Measurements from ENCODE around the gene AFG1L. TPM values are rescaled to one million over a fixed set of nuclear protein-coding genes. Genes with fewer than 3 reads are reported as not detected.

Gene AFG1L
- total and polyA plus RNA-seq, 7 donors = 2.4 to 10.4 (median 5.4) TPM

DNA sequence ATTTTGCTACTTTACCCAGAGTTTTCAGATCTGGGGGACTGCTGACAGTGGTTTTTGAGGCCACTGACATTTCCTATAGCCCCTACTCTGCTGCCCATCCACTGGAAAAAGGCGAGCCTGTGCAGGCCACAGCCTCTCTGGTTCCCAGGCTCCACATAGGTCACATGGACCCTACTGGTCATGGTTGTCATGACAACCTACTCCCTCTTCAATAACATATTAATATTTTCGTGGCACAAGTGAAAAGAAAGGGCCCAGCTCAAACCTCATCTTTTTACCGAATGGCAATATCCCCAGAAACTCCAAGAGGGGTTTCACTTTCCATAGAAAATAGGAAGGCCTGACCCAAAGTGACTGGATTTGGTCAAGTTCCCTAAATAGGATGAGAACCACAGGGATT lies 254.9 kb downstream of the AFG1L start:
- no peak overlapping the region for H3K4me3 ChIP-seq
- TF ChIP-seq, protein P1, sequence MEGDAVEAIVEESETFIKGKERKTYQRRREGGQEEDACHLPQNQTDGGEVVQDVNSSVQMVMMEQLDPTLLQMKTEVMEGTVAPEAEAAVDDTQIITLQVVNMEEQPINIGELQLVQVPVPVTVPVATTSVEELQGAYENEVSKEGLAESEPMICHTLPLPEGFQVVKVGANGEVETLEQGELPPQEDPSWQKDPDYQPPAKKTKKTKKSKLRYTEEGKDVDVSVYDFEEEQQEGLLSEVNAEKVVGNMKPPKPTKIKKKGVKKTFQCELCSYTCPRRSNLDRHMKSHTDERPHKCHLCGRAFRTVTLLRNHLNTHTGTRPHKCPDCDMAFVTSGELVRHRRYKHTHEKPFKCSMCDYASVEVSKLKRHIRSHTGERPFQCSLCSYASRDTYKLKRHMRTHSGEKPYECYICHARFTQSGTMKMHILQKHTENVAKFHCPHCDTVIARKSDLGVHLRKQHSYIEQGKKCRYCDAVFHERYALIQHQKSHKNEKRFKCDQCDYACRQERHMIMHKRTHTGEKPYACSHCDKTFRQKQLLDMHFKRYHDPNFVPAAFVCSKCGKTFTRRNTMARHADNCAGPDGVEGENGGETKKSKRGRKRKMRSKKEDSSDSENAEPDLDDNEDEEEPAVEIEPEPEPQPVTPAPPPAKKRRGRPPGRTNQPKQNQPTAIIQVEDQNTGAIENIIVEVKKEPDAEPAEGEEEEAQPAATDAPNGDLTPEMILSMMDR (IDR thresholded peaks at IDR 0.05) = no peak
- DNase-seq (no peak), ATAC-seq (no peak)
- H3K9me3 ChIP-seq = no peaks in the 10 kb centered on the region
- no peaks in the 10 kb centered on the region for H3K27me3 ChIP-seq (ENCODE audit: insufficient read depth in 3 of 3, low read length in 2 of 3)
- WGBS, 3 donors = 74 to 85% (median 84%) methylated on average over 3 of the region's 3 CpGs
- no peaks in the 10 kb centered on the region for H3K36me3 ChIP-seq (ENCODE audit: insufficient read depth in 1 of 2, low read depth in 1 of 2)
- intact Hi-C loops (cut with DNase I) = loop anchor here in 1 of 2 donors (10.0 kb wide), 1 partner anchor 835 kb away; the partner anchor contains the start of gene CD164
- H3K27ac ChIP-seq = no peak overlapping the region
- peaks cover 13% of the 10 kb centered on the region for H3K4me1 ChIP-seq

DNA sequence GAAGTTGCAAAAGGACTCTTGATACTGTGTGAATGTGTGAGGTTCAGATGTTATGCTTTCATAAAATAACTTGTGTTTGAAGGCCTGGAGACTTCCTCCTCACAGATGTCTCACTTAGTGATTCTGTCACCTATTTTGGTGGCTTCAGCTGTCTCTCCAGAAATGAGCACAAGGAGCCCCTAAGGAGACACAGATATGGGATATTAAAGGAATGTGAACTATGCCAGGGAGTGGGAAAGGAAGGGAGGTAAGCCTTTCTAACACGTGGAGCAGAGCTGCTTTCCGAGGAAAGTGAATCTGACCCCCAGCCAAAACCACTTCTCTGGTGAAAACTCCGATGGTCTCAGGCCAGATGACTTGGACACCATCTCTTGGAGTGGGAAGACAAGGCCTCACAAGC lies 255.4 kb downstream of the AFG1L start:
- no peaks in the 10 kb centered on the region for H3K36me3 ChIP-seq (ENCODE audit: insufficient read depth in 1 of 2, low read depth in 1 of 2)
- TF ChIP-seq, protein P1 (IDR thresholded peaks at IDR 0.05) = no peak
- DNase-seq = no peak
- ATAC-seq = no peak
- 33 to 68% (median 41%) methylated on average over 3 of the region's 3 CpGs for WGBS, 3 donors
- no peak overlapping the region for H3K27ac ChIP-seq
- no peaks in the 10 kb centered on the region for H3K27me3 ChIP-seq (ENCODE audit: insufficient read depth in 3 of 3, low read length in 2 of 3)
- peaks cover 17% of the 10 kb centered on the region for H3K4me1 ChIP-seq
- no peak overlapping the region for H3K4me3 ChIP-seq
- intact Hi-C loops (cut with DNase I) = no loop called here
- no peaks in the 10 kb centered on the region for H3K9me3 ChIP-seq

DNA sequence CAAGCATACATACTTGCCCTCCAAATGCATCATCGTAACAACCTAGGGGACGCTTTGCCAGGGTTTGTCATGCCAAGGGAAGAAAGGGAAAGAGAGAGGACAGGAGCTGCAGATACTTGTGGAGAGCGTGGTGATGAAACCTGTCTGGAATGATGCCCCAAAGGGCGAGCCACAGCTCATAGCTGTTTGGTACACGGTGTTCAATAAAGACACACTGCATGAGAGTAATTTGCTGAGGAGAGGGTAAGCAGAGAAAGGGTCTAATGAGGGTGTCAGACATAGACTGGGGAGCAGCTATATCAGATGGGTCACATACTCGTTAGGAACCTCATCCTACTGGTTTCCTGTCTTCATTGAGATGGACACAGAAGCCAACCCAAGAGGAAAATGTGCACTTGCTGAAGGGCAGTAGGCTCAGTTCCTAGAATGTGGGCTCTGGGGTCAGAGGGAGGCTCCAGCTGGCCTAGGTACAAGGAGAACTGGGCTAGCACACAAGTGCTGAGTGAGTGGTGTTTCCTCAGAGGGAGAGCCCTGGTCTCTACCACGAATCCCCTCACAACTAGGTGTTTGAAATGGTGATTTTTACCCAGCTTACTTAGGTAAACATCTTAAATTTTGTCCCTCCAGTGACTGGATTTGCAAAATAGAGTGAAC lies 260.7 kb downstream of the AFG1L start:
- Histone ChIP-seq H3K4me3 (peak overlapping the region; percentile 32), H3K27me3 (ENCODE audit: insufficient read depth in 3 of 3, low read length in 2 of 3) (no peaks in the 10 kb centered on the region), H3K9me3 (no peaks in the 10 kb centered on the region), H3K4me1 (peaks cover 31% of the 10 kb centered on the region), H3K36me3 (ENCODE audit: insufficient read depth in 1 of 2, low read depth in 1 of 2) (no peaks in the 10 kb centered on the region), H3K27ac (peak overlapping the region; percentile 95)
- ATAC-seq = peak in 3 of 4 donors; percentile 42 to 60 (median 52)
- TF ChIP-seq, protein P1 (IDR thresholded peaks at IDR 0.05) = no peak
- 31 to 44% (median 31%) methylated on average over 7 of the region's 7 CpGs for WGBS, 3 donors
- peak; percentile 63 to 84 for DNase-seq
- intact Hi-C loops (cut with DNase I) = loop anchor here (5.0 kb wide), 4 partner anchors 37 to 517 kb away; no protein-coding TSS in a partner anchor

DNA sequence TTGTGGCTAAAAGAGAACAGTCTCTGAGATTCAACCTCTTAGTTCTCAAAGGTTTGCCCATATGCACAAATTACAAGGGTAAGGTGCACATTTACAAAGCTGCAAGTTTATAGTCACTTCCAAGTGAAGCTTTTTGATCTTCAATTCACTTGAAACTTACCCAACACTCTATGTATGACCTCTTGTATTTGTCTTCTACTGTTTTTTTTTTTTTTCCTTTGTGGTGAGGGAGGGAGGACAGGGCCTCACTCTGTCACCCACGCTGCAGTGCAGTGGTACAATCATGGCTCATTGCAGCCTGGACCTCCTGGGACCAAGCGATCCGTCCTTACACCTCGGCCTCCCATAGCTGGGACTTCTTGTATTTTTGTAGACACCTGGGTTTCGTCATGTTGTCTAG lies 261.4 kb downstream of the AFG1L start:
- TF ChIP-seq, protein P1 (IDR thresholded peaks at IDR 0.05) = no peak
- intact Hi-C loops (cut with DNase I) = loop anchor here (5.0 kb wide), 4 partner anchors 36 to 516 kb away; no protein-coding TSS in a partner anchor
- H3K27me3 ChIP-seq (ENCODE audit: insufficient read depth in 3 of 3, low read length in 2 of 3) = no peaks in the 10 kb centered on the region
- no peak for ATAC-seq
- no peak for DNase-seq
- H3K9me3 ChIP-seq = no peaks in the 10 kb centered on the region
- H3K4me1 ChIP-seq = peaks cover 31% of the 10 kb centered on the region
- H3K36me3 ChIP-seq (ENCODE audit: insufficient read depth in 1 of 2, low read depth in 1 of 2) = no peaks in the 10 kb centered on the region
- H3K4me3 ChIP-seq = no peak overlapping the region
- H3K27ac ChIP-seq = peak overlapping the region; percentile 95
- WGBS, 3 donors = 91 to 96% (median 94%) methylated on average over 5 of the region's 5 CpGs
